HG02571 (cell line): ENCODE measurements around the gene COA5.

Experiments
- ATAC-seq: cut with Tn5 transposase; IDR thresholded peaks from one replicate; pipeline ENCODE4 v1.9.1; 2021; ENCODE audit warnings: mild to moderate bottlenecking, moderate library complexity; ENCODE audit not compliant: unreplicated experiment

The COA5 gene

DNA sequence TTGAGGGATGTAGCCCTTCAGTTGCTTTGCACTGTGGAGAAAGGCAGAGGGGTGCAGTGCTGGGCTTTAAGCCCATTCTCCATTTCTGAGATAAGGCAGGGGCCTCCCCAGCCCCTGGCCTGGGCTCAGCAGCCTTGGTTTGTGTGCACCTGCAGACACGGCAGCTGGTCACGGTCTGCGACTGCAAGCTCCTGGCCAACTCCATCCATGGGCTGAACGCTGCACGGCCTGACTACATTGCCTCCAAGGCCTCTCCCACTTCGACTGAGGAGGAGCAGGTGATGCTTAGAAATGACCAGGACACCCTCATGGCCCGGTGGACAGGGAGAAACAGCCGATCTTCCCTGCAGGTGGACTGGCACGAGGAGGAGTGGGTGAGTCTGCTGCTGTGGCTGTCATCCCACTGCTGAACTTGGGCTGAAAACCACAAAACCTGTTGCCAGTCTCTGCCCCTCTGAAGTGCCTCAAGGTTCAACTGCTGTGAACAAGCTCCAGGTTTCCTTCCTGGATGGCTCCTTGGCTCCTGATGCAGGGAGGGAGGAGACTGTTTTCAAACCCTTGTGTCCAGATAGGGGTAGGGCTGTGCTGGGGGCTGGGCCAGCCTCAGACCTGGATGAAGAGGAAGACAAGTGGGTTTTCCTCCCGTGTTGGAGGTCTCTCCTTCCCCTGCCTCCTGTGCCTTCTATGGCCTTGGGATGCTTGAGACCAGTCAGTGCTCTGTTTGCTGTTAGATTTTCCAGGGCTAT, 54.0 kb downstream of the COA5 start:
- ATAC-seq: no peak

DNA sequence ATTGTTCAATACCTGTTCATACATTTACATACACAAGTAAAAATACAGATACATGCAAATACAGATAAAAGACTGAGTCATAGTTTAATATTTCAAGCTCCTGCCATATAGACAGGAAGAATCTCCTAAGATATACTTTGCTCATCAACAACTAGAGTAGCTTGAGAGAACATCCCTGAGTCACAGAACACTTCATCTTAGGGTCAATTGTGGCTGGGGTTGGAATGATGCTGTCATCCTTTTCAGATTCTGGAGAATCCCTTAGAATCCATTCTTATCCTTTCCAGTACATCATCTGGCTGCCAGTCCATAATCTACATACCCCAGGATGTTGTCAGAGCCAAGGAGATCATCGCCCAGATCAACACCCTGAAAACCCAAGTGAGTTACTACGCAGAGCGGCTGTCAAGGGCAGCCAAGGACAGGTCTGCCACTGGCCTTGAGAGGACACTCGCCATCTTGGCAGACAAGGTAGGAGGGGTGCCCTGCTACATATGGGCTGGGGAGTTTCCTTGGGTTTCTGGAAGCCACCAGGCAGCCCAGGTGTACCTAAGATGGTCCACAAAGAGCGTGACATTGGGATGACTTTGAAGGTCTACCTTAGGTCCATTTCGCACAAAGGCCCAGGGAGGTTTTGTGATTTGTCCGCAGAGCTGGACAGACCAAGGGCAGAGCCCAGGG, 55.7 kb downstream of the COA5 start:
- ATAC-seq: no peak

- ATAC-seq: no peak
These were observed 57.0 kb downstream of the COA5 start for GRCh38 chr2:98551316-98551715.

DNA sequence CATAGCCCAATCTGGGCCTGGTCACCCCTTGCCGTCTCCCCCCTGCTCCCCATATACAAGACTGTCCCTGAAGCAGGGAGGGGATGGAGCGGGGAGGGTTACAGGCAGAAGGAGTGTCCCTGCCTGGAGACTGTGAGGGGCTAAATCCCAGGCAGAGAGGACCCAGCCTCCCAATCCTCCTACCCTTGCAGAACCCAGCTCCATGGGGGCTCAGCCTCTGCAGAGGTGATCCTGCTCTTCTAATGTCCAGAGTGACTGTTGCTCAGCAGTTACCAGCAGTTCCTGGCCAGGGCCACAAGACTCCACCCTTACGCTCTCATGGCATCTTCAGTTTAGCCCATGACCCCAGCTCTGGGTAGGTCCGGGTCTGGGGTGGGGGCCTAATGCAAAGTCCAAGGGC, 58.1 kb downstream of the COA5 start:
- no peak for ATAC-seq
